KMS-11 (cell line): Measurements from ENCODE around the gene AOC3.

Experiments used
- H2AFZ ChIP-seq: fragments of 200-600 bp; sonication (generic); 2 replicates; pipeline ENCODE4 v1.6.1; 2016; ENCODE audit warnings: antibody characterized with exemption, mixed run types, low read depth
- H3K27ac ChIP-seq: fragments of 200-600 bp; sonication (generic); 2 replicates; pipeline ENCODE4 v1.6.1; 2016; ENCODE audit warnings: mild to moderate bottlenecking, mixed run types
- H3K27me3 ChIP-seq: fragments of 200-600 bp; sonication (generic); 2 replicates; pipeline ENCODE4 v1.6.1; 2017; ENCODE audit warnings: mild to moderate bottlenecking, low read depth, mixed run types, moderate library complexity; ENCODE audit not compliant: insufficient read depth
- H3K36me3 ChIP-seq: fragments of 200-600 bp; sonication (generic); 2 replicates; pipeline ENCODE4 v1.6.1; 2017; ENCODE audit warnings: mild to moderate bottlenecking, mixed run types; ENCODE audit not compliant: insufficient read depth
- H3K4me1 ChIP-seq: fragments of 200-600 bp; sonication (generic); 2 replicates; pipeline ENCODE4 v1.6.1; 2016; ENCODE audit warnings: mild to moderate bottlenecking, low read depth, mixed run types; ENCODE audit not compliant: poor library complexity, severe bottlenecking
- H3K4me2 ChIP-seq: fragments of 200-600 bp; sonication (generic); 2 replicates; pipeline ENCODE4 v1.7.0; 2016; ENCODE audit warnings: mild to moderate bottlenecking, mixed run types
- H3K4me3 ChIP-seq: fragments of 200-600 bp; sonication (generic); IDR thresholded peaks from 2 replicates; pipeline ENCODE4 v1.6.1; 2017; ENCODE audit warnings: low read depth, low read length, mixed read lengths; ENCODE audit not compliant: insufficient read depth
- H3K79me2 ChIP-seq: fragments of 200-600 bp; sonication (generic); 2 replicates; pipeline ENCODE4 v1.6.1; 2016; ENCODE audit warnings: low read depth, mixed run types; ENCODE audit not compliant: insufficient read depth
- H3K9ac ChIP-seq: fragments of 200-600 bp; sonication (generic); 2 replicates; pipeline ENCODE4 v1.6.1; 2016; ENCODE audit warnings: mild to moderate bottlenecking, mixed run types
- H4K20me1 ChIP-seq: fragments of 200-600 bp; sonication (generic); 2 replicates; pipeline ENCODE4 v1.6.1; 2016; ENCODE audit warnings: mild to moderate bottlenecking, mixed run types; ENCODE audit not compliant: insufficient read depth
- TF ChIP-seq, protein P1 (sequence below): fragments of 200-600 bp; sonication (generic); conservative IDR thresholded peaks from 2 replicates; pipeline ENCODE4 v1.6.1; 2017; ENCODE audit warnings: low read depth, mild to moderate bottlenecking, antibody characterized with exemption, low read length, moderate library complexity, mixed read lengths

Gene AOC3

DNA sequence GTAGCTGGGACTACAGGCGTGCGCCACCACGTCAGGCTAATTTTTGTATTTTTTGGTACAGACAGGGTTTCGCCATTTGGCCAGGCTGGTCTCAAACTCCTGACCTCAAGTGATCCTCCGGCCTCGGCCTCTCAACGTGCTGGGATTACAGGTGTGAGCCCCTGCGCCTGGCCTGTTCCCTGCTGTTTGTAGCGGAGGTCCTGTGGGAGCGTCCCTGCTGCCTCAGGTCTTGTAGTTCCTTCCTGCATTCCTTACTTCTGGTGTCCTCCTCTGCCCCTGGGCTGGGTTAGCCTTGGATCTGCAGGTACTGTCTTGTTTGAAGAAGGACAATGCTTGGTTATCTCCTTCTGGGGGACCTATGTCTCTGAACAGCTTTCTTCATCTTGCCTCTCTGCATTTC is 26.0 kb downstream of the AOC3 start:
- Histone ChIP-seq H2AFZ (no peak overlapping the region), H3K27ac (no peak overlapping the region), H3K79me2 (no peaks in the 10 kb centered on the region), H3K36me3 (no peaks in the 10 kb centered on the region), H3K27me3 (no peaks in the 10 kb centered on the region; the same call in 1 of the 2 replicates), H3K4me3 (no peak overlapping the region), H4K20me1 (no peaks in the 10 kb centered on the region), H3K4me1 (no peaks in the 10 kb centered on the region), H3K9ac (no peak overlapping the region), H3K4me2 (no peak overlapping the region)
- TF ChIP-seq, protein P1, sequence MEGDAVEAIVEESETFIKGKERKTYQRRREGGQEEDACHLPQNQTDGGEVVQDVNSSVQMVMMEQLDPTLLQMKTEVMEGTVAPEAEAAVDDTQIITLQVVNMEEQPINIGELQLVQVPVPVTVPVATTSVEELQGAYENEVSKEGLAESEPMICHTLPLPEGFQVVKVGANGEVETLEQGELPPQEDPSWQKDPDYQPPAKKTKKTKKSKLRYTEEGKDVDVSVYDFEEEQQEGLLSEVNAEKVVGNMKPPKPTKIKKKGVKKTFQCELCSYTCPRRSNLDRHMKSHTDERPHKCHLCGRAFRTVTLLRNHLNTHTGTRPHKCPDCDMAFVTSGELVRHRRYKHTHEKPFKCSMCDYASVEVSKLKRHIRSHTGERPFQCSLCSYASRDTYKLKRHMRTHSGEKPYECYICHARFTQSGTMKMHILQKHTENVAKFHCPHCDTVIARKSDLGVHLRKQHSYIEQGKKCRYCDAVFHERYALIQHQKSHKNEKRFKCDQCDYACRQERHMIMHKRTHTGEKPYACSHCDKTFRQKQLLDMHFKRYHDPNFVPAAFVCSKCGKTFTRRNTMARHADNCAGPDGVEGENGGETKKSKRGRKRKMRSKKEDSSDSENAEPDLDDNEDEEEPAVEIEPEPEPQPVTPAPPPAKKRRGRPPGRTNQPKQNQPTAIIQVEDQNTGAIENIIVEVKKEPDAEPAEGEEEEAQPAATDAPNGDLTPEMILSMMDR: no peak

DNA sequence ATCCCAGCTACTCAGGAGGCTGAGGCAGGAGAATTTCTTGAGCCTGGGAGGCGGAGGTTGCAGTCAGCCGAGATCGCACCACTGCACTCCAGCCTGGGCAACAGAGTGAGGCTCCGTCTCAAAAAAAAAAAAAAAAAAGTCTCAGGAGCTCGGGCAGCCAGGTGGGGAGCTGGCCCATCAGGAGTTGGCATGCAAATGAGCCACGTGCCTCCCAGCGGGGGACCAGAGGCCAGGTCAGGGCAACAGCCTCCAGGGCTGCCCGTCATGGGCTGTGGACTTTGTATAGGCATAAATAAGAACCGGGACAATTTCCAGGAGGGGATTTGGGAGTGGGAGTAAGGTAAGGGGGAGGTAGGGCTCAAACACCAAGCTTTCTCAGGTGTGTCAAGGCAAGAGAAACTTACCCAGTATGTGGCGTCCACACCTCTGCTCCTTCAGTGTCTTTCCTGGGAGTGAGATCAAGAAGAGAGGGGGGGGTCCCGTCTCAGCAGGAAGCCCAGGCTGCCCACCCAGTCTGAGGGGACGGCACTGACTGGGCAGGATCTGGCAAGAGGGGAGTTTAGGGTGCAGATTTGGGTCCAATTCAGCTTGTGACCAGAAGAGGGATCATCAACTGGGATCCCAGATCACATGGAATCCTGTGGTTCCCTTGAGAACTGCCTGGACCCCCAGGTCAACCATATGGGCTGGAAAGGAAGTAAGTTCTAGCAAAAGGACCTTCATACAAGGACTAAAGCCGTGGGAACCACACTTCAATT is 27.3 kb downstream of the AOC3 start:
- Histone ChIP-seq H4K20me1 (no peaks in the 10 kb centered on the region), H3K27me3 (no peaks in the 10 kb centered on the region; the same call in 1 of the 2 replicates), H3K4me1 (no peaks in the 10 kb centered on the region), H3K4me3 (no peak overlapping the region), H3K9ac (no peak overlapping the region), H3K27ac (no peak overlapping the region), H3K4me2 (no peak overlapping the region), H3K79me2 (no peaks in the 10 kb centered on the region), H3K36me3 (no peaks in the 10 kb centered on the region), H2AFZ (no peak overlapping the region)
- TF ChIP-seq, protein P1: no peak

DNA sequence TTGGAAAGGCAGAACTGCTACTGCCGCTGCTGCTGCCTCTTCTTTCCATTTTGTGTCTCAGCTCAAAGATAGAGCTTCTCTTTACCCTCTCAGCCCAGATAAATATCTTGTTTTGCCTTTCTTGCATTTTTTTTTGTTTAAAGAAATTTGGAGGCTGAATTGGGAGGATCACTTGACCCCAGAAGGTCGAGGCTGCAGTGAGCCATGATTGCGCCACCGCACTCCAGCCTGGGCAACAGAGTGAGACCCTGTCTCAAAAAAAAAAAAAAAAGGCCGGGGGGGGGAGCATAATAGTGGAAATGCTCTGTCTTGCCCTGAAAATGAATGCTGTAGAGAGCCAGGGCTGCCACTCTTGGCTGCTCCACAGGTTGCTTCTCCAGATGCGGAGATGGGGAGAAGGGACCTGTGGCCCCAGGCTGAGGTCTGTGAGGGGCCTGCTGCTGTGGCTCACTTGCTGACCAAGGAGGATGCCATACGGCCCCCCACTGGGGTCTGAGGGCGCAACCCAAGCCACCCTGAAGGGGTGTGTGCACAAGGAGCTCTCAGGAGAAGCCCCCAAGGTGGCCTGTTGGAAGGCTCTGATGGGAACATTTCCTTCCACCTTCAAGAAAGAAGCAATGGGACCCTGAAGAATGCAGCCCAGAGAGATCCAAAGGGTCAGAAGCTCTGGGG is 28.1 kb downstream of the AOC3 start:
- H4K20me1 ChIP-seq: no peaks in the 10 kb centered on the region
- no peaks in the 10 kb centered on the region for H3K36me3 ChIP-seq
- no peak overlapping the region for H3K27ac ChIP-seq
- no peak overlapping the region for H3K9ac ChIP-seq
- H3K4me1 ChIP-seq: no peaks in the 10 kb centered on the region
- no peak overlapping the region for H3K4me2 ChIP-seq
- TF ChIP-seq, protein P1: no peak
- no peaks in the 10 kb centered on the region; the same call in 1 of the 2 replicates for H3K27me3 ChIP-seq
- no peak overlapping the region for H3K4me3 ChIP-seq
- H3K79me2 ChIP-seq: no peaks in the 10 kb centered on the region
- H2AFZ ChIP-seq: no peak overlapping the region

DNA sequence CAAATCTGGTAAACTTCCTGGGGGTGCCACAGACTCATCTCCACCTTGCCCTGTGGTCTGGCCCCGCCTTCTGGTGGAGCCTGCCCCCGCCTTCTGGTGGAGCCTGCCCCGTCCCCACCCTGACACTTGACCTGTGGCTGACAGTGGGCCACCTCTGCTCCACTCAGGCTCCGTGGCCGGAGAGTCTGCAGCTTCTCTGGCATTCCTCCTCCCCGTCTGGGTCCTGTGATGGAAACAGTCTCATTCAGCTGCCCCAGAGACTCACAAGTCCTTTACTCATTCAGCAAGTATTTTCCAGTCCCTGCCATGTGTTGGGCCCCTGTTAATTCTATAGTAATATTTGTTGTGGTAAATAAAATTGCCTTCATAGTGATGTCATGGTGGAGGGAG is 28.6 kb downstream of the AOC3 start:
- no peaks in the 10 kb centered on the region for H4K20me1 ChIP-seq
- H2AFZ ChIP-seq: no peak overlapping the region
- no peaks in the 10 kb centered on the region for H3K36me3 ChIP-seq
- no peaks in the 10 kb centered on the region for H3K79me2 ChIP-seq
- no peaks in the 10 kb centered on the region for H3K4me1 ChIP-seq
- no peak overlapping the region for H3K9ac ChIP-seq
- no peaks in the 10 kb centered on the region; the same call in 1 of the 2 replicates for H3K27me3 ChIP-seq
- TF ChIP-seq, protein P1: no peak
- H3K4me2 ChIP-seq: no peak overlapping the region
- H3K4me3 ChIP-seq: no peak overlapping the region
- H3K27ac ChIP-seq: no peak overlapping the region
